22Rv1 (cell line): ENCODE results near the gene ABCA12.

Experiments used
- ZFX ChIP-seq: fragments of 450-650 bp; IDR thresholded peaks from 2 replicates; pipeline ENCODE4 v1.6.1; 2017; ENCODE audit warnings: antibody characterized with exemption, borderline replicate concordance
- TF ChIP-seq, protein P1 (sequence below): fragments of 450-650 bp; IDR thresholded peaks from 2 replicates; pipeline ENCODE4 v1.5.1; 2017; ENCODE audit warnings: mild to moderate bottlenecking

DNA sequence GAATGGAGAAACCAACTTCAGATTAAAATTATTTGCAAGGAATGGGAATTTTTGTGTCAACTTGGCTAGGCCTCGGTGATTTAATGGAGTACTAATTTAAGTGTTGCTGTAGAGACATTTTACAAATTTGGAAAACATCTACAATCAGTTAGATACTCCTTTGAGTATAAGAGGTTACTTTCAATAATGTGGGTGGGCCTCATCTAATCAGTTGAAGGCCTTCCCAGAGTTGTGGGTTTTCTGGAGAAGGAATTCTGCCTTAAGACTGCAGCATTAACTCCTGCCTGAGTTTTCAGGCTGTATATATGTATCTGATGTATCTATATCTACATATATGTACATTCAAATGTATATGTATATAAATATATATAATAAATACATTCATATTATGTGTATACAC is 47.6 kb upstream of the ABCA12 start:
- TF ChIP-seq, protein P1, sequence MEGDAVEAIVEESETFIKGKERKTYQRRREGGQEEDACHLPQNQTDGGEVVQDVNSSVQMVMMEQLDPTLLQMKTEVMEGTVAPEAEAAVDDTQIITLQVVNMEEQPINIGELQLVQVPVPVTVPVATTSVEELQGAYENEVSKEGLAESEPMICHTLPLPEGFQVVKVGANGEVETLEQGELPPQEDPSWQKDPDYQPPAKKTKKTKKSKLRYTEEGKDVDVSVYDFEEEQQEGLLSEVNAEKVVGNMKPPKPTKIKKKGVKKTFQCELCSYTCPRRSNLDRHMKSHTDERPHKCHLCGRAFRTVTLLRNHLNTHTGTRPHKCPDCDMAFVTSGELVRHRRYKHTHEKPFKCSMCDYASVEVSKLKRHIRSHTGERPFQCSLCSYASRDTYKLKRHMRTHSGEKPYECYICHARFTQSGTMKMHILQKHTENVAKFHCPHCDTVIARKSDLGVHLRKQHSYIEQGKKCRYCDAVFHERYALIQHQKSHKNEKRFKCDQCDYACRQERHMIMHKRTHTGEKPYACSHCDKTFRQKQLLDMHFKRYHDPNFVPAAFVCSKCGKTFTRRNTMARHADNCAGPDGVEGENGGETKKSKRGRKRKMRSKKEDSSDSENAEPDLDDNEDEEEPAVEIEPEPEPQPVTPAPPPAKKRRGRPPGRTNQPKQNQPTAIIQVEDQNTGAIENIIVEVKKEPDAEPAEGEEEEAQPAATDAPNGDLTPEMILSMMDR = no peak
- TF ChIP-seq ZFX = no peak
